K562 treated with DMSO at 1 percent for 12 hours (cell line): ENCODE measurements around the gene MIB2. TPM values are rescaled to one million over a fixed set of nuclear protein-coding genes. Genes with fewer than 3 reads are reported as not detected.

Experiments
- total RNA-seq: library from RNA; unstranded; fragments of 300-600 nt; gene quantifications from 2 replicates; pipeline ENCODE4 v1.2.3, GENCODE V29; 2022; ENCODE audit not compliant: insufficient read depth

MIB2 gene
- 72.4 and 77.8 TPM in 2 replicates for total RNA-seq

GRCh38 chr1:1615256-1616044 lies at the start of gene MIB2:
Gene MIB2, plus strand, starts transcription at chr1:1615500. Its CDS starts 7,953 bp downstream, at chr1:1623453.

GRCh38 chr1:1574721-1575537 lies 40.4 kb upstream of the MIB2 start, which contains the start of gene SSU72:
Gene SSU72, minus strand, starts transcription at chr1:1574863. Its CDS starts 306 bp downstream, at chr1:1574557.

GRCh38 chr1:1599935-1600860 lies 15.1 kb upstream of the MIB2 start, which contains the start of gene FNDC10:
Gene FNDC10, minus strand, starts transcription at chr1:1600135. Its CDS starts 120 bp downstream, at chr1:1600015.

GRCh38 chr1:1631782-1632420 lies 16.6 kb downstream of the MIB2 start, which contains the start of gene MMP23B:
Gene MMP23B, plus strand, starts transcription at chr1:1632173. Its CDS starts 46 bp downstream, at chr1:1632219.

GRCh38 chr1:1658583-1659549 lies 43.6 kb downstream of the MIB2 start, which contains the start of gene CDK11B:
Gene CDK11B, minus strand, starts transcription at chr1:1659004. Its CDS starts 1,519 bp downstream, at chr1:1657485.

Other genes starting within 250 kb of the MIB2 start
- gene AURKAIP1, start 240.3 kb upstream of the MIB2 start, total RNA-seq: 226 and 364 TPM in 2 replicates
- gene CCNL2, start 216.2 kb upstream of the MIB2 start, total RNA-seq: 73.7 and 213 TPM in 2 replicates
- 103 and 150 TPM in 2 replicates for gene MRPL20, start 208.2 kb upstream of the MIB2 start, total RNA-seq
- not detected in 2 replicates for gene ANKRD65, start 194.2 kb upstream of the MIB2 start, total RNA-seq
- gene VWA1, start 179.8 kb upstream of the MIB2 start, total RNA-seq: 12.1 and 22.7 TPM in 2 replicates
- not detected in 2 replicates for gene ATAD3C, start 165.8 kb upstream of the MIB2 start, total RNA-seq
- 19.0 and 23.1 TPM in 2 replicates for gene ATAD3B, start 143.7 kb upstream of the MIB2 start, total RNA-seq
- gene ATAD3A, start 103.3 kb upstream of the MIB2 start, total RNA-seq: 71.8 and 72.2 TPM in 2 replicates
- gene TMEM240, start 74.9 kb upstream of the MIB2 start, total RNA-seq: 1.6 and 1.7 TPM in 2 replicates
- gene SSU72, start 40.6 kb upstream of the MIB2 start, total RNA-seq: 203 and 237 TPM in 2 replicates
- 3.6 and 3.9 TPM in 2 replicates for gene FNDC10, start 15.4 kb upstream of the MIB2 start, total RNA-seq
- 1.3 and 3.8 TPM in 2 replicates for gene MMP23B, start 16.7 kb downstream of the MIB2 start, total RNA-seq
- 38.3 and 43.9 TPM in 2 replicates for gene CDK11B, start 43.5 kb downstream of the MIB2 start, total RNA-seq
- 27.4 and 89.1 TPM in 2 replicates for gene SLC35E2B, start 77.3 kb downstream of the MIB2 start, total RNA-seq
- gene CDK11A, start 108.9 kb downstream of the MIB2 start, total RNA-seq: 32.0 and 76.1 TPM in 2 replicates
- 53.1 and 91.0 TPM in 2 replicates for gene NADK, start 163.0 kb downstream of the MIB2 start, total RNA-seq